Colonic mucosa (tissue), 4 donors: Measurements from ENCODE around the gene PROZ. TPM values are rescaled to one million over a fixed set of nuclear protein-coding genes. Genes with fewer than 3 reads are reported as not detected.

Experiments
- DNase-seq: peaks from one replicate; pipeline ENCODE4 v3.0.0-alpha.2; 2020
- H3K27ac ChIP-seq: fragments of 200-600 bp; one replicate; pipeline ENCODE4 v1.8.0; 2021
- H3K27me3 ChIP-seq: fragments of 200-600 bp; one replicate; pipeline ENCODE4 v1.8.0; 2021
- H3K36me3 ChIP-seq: fragments of 200-600 bp; one replicate; pipeline ENCODE4 v1.8.0; 2021
- H3K4me1 ChIP-seq: fragments of 200-600 bp; one replicate; pipeline ENCODE4 v1.8.0; 2021; ENCODE audit warnings: mild to moderate bottlenecking
- H3K4me3 ChIP-seq: fragments of 200-600 bp; one replicate; pipeline ENCODE4 v1.8.0; 2021
- H3K9ac ChIP-seq, 2 donors: one replicate each; pipeline ENCODE4 v1.7.0; 2013; ENCODE audit warnings: control low read depth in 2 of 2, low read depth in 2 of 2, low read length in 2 of 2
- H3K9me3 ChIP-seq: fragments of 200-600 bp; one replicate; pipeline ENCODE4 v1.8.0; 2021
- CTCF ChIP-seq: fragments of 200-600 bp; IDR thresholded peaks from one replicate; pipeline ENCODE4 v1.8.0; 2022; ENCODE audit warnings: antibody characterized with exemption, mild to moderate bottlenecking
- intact Hi-C: fragments of 100-400 bp; cut with DNase I; formaldehyde crosslinking; loops from one replicate; pipeline ENCODE4 v1.14.1; 2022
- total RNA-seq, 2 donors: library from RNA; stranded (reverse); fragmentation: NEBNext Ultra II Directional in 1 of 2; extraction: Animal tissue kit (Norgen Biotek cat#: 25700) in 1 of 2; gene quantifications; one replicate each; pipeline ENCODE4 v1.2.1, GENCODE V29; 2021
- donor health status: healthy.
- donor health status: DM: no; HTN: no; CAD: no.
- donor health status: DM: no; HTN: no; CAD: no.

Gene PROZ
- total RNA-seq, 2 donors from 2014 or later = not detected

GRCh38 chr13:113203507-113204377 lies 45.3 kb downstream of the PROZ start:
- intact Hi-C loops = no loop called here
- Histone ChIP-seq H3K9ac (no peak overlapping the region), H3K4me3 (no peak overlapping the region), H3K9me3 (no peaks in the 10 kb centered on the region), H3K27me3 (no peaks in the 10 kb centered on the region), H3K4me1 (peaks cover 5% of the 10 kb centered on the region), H3K36me3 (no peaks in the 10 kb centered on the region), H3K27ac (no peak overlapping the region)
- TF ChIP-seq CTCF = no peak
- DNase-seq = no peak

GRCh38 chr13:113204378-113204734 lies 45.9 kb downstream of the PROZ start:
- Histone ChIP-seq H3K36me3 (no peaks in the 10 kb centered on the region), H3K9ac (no peak overlapping the region), H3K27me3 (no peaks in the 10 kb centered on the region), H3K4me1 (peaks cover 5% of the 10 kb centered on the region), H3K27ac (no peak overlapping the region), H3K4me3 (no peak overlapping the region), H3K9me3 (no peaks in the 10 kb centered on the region)
- DNase-seq = no peak
- intact Hi-C loops = no loop called here
- TF ChIP-seq CTCF = no peak

DNA sequence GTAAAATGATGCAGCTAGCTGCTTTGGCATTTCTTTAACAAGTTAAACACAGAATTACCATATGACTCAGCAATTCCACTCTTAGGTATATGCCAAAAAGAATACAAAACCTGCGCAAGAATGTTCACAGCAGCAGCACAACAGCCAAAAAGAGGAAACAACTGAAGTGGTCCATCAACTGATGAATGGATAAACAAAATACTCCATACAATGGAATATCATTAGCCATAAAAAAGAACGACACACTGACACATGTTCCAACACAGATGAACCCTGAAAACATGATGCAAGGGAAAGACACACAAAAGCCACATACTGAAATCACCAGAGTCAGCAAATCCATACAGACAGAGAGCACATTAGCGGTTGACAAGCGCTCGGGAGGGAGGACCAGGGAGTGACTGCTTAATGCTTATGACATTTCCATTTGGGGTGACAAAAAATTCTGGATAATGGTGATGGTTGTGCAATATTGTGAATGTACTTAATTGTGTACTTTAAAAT lies 47.0 kb downstream of the PROZ start:
- H3K9me3 ChIP-seq = no peaks in the 10 kb centered on the region
- no peaks in the 10 kb centered on the region for H3K27me3 ChIP-seq
- H3K9ac ChIP-seq = no peak overlapping the region
- H3K36me3 ChIP-seq = no peaks in the 10 kb centered on the region
- TF ChIP-seq CTCF = no peak
- peaks cover 5% of the 10 kb centered on the region for H3K4me1 ChIP-seq
- intact Hi-C loops = loop anchor here (5.0 kb wide), 1 partner anchor 48 kb away; the partner anchor contains the start of gene PROZ
- H3K27ac ChIP-seq = no peak overlapping the region
- no peak overlapping the region for H3K4me3 ChIP-seq
- DNase-seq = no peak

DNA sequence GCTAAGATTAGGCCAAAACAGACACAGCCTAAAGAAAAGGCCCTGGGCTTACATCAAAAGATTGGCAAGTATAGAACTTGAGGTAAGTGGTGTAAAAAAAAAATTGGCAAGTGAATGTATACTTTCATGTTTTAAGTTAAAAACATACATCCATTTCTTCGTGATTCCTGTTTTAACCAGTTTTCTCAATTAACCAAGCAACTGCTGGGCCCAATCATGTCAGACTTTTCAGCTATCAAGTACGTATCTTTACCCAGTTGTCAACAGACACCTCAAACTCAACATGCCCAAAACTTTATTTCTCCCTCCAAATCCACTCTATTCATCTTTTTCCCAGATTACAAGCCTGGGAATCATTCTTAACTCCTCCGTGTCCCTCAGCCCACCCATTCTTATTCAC lies 49.0 kb downstream of the PROZ start:
- DNase-seq = no peak
- Histone ChIP-seq H3K4me3 (peak overlapping the region; percentile 81), H3K9me3 (no peaks in the 10 kb centered on the region), H3K27ac (no peak overlapping the region), H3K4me1 (peaks cover 5% of the 10 kb centered on the region), H3K9ac (peak overlapping the region; percentile 93 to 97), H3K27me3 (no peaks in the 10 kb centered on the region), H3K36me3 (no peaks in the 10 kb centered on the region)
- no peak for TF ChIP-seq CTCF
- intact Hi-C loops = loop anchor here (5.0 kb wide), 1 partner anchor 50 kb away; the partner anchor contains the start of gene PROZ

GRCh38 chr13:113207890-113208420 lies 49.5 kb downstream of the PROZ start:
- intact Hi-C loops = loop anchor here (5.0 kb wide), 1 partner anchor 51 kb away; the partner anchor contains the start of gene PROZ
- H3K4me3 ChIP-seq = peak overlapping the region; percentile 81
- no peaks in the 10 kb centered on the region for H3K36me3 ChIP-seq
- H3K27ac ChIP-seq = peak overlapping the region; percentile 99
- TF ChIP-seq CTCF = no peak
- peak overlapping the region; percentile 93 to 97 for H3K9ac ChIP-seq
- no peaks in the 10 kb centered on the region for H3K9me3 ChIP-seq
- H3K27me3 ChIP-seq = no peaks in the 10 kb centered on the region
- peak; percentile 50 for DNase-seq
- peaks cover 5% of the 10 kb centered on the region for H3K4me1 ChIP-seq
